ENCODE measurements around the gene STK39. TPM values are rescaled to one million over a fixed set of nuclear protein-coding genes. Genes with fewer than 3 reads are reported as not detected.

Gene STK39
- total RNA-seq, 1 experiment from 2014 or later: 2.9 TPM

- BruUV-seq (replicated peaks): no TSS peak
- Histone ChIP-seq H3K4me1 (peaks cover 17% of the 10 kb centered on the region), H3K4me3 (ENCODE audit: low read depth, low read length) (no peak overlapping the region), H3K9me3 (no peaks in the 10 kb centered on the region), H3K36me3 (ENCODE audit: control insufficient read depth, insufficient read depth, low read length) (no peaks in the 10 kb centered on the region), H3K27me3 (replicated peaks; ENCODE audit: control insufficient read depth, insufficient read depth, low read length) (no peaks in the 10 kb centered on the region)
- Mint-ChIP-seq H3K9me3 (ENCODE audit: unreplicated experiment) (no peaks in the 10 kb centered on the region), H3K27me3 (ENCODE audit: insufficient read depth, unreplicated experiment) (no peaks in the 10 kb centered on the region), H3K4me3 (ENCODE audit: unreplicated experiment) (no peak overlapping the region), H3K27ac (ENCODE audit: unreplicated experiment) (no peak overlapping the region), H3K4me1 (ENCODE audit: low read depth, unreplicated experiment) (peaks cover 22% of the 10 kb centered on the region), H3K36me3 (ENCODE audit: insufficient read depth, unreplicated experiment) (no peaks in the 10 kb centered on the region)
- DNase-seq: no peak
- POLR2A ChIA-PET: no interaction called here
- intact Hi-C loops (cut with micrococcal nuclease; ENCODE audit: unreplicated experiment): no loop called here
- CTCF ChIA-PET: no interaction called here
- no peak for TF ChIP-seq CTCF (IDR thresholded peaks at IDR 0.05; ENCODE audit: insufficient read depth in 1 of 2, low read depth in 1 of 2, low read length in 1 of 2, severe bottlenecking in 1 of 2, unreplicated experiment in 1 of 2)
Observed at GRCh38 chr2:168025487-168026202, 221.8 kb downstream of the STK39 start.

- TF ChIP-seq CTCF (IDR thresholded peaks at IDR 0.05; ENCODE audit: insufficient read depth in 1 of 2, low read depth in 1 of 2, low read length in 1 of 2, severe bottlenecking in 1 of 2, unreplicated experiment in 1 of 2): no peak
- intact Hi-C loops (cut with micrococcal nuclease; ENCODE audit: unreplicated experiment): no loop called here
- ChIA-PET POLR2A (no interaction called here), CTCF (no interaction called here)
- no peak for DNase-seq
- no peak overlapping the region for H3K4me3 ChIP-seq (ENCODE audit: low read depth, low read length)
- H3K9me3 Mint-ChIP-seq (ENCODE audit: unreplicated experiment): no peaks in the 10 kb centered on the region
- no peaks in the 10 kb centered on the region for H3K27me3 ChIP-seq (replicated peaks; ENCODE audit: control insufficient read depth, insufficient read depth, low read length)
- H3K27ac Mint-ChIP-seq (ENCODE audit: unreplicated experiment): no peak overlapping the region
- BruUV-seq (replicated peaks): no TSS peak
- H3K27me3 Mint-ChIP-seq (ENCODE audit: insufficient read depth, unreplicated experiment): no peaks in the 10 kb centered on the region
- H3K9me3 ChIP-seq: no peaks in the 10 kb centered on the region; the same call in 1 of the 2 replicates
- H3K4me3 Mint-ChIP-seq (ENCODE audit: unreplicated experiment): no peak overlapping the region
- H3K4me1 ChIP-seq: peaks cover 17% of the 10 kb centered on the region
- H3K36me3 ChIP-seq (ENCODE audit: control insufficient read depth, insufficient read depth, low read length): no peaks in the 10 kb centered on the region
- H3K36me3 Mint-ChIP-seq (ENCODE audit: insufficient read depth, unreplicated experiment): no peaks in the 10 kb centered on the region
- H3K4me1 Mint-ChIP-seq (ENCODE audit: low read depth, unreplicated experiment): peaks cover 22% of the 10 kb centered on the region
Observed at GRCh38 chr2:168024459-168024858, 222.9 kb downstream of the STK39 start.

- Mint-ChIP-seq H3K27me3 (ENCODE audit: insufficient read depth, unreplicated experiment) (no peaks in the 10 kb centered on the region), H3K4me1 (ENCODE audit: low read depth, unreplicated experiment) (peaks cover 8% of the 10 kb centered on the region), H3K4me3 (ENCODE audit: unreplicated experiment) (no peak overlapping the region), H3K27ac (ENCODE audit: unreplicated experiment) (no peak overlapping the region), H3K36me3 (ENCODE audit: insufficient read depth, unreplicated experiment) (no peaks in the 10 kb centered on the region), H3K9me3 (ENCODE audit: unreplicated experiment) (no peaks in the 10 kb centered on the region)
- intact Hi-C loops (cut with micrococcal nuclease; ENCODE audit: unreplicated experiment): no loop called here
- Histone ChIP-seq H3K4me3 (ENCODE audit: low read depth, low read length) (no peak overlapping the region), H3K27me3 (replicated peaks; ENCODE audit: control insufficient read depth, insufficient read depth, low read length) (no peaks in the 10 kb centered on the region), H3K4me1 (no peaks in the 10 kb centered on the region), H3K9me3 (no peaks in the 10 kb centered on the region; the same call in 1 of the 2 replicates), H3K36me3 (ENCODE audit: control insufficient read depth, insufficient read depth, low read length) (no peaks in the 10 kb centered on the region)
- BruUV-seq (replicated peaks): no TSS peak
- no peak for DNase-seq
- no peak for TF ChIP-seq CTCF (IDR thresholded peaks at IDR 0.05; ENCODE audit: insufficient read depth in 1 of 2, low read depth in 1 of 2, low read length in 1 of 2, severe bottlenecking in 1 of 2, unreplicated experiment in 1 of 2)
- POLR2A ChIA-PET: no interaction called here
- CTCF ChIA-PET: no interaction called here
Observed at GRCh38 chr2:168021800-168022587, 225.4 kb downstream of the STK39 start.

Data from Caco-2 (cell line).